HG03442 (cell line): ENCODE results near the gene NCAN.
"Not testable (repeated sequence)": the region's sequence is repeated elsewhere in the genome, so short reads cannot be mapped to it uniquely, and the experiment has no call there.

Source experiments
- ATAC-seq: cut with Tn5 transposase; IDR thresholded peaks from one replicate; pipeline ENCODE4 v1.9.1; 2021; ENCODE audit warnings: mild to moderate bottlenecking, moderate library complexity; ENCODE audit not compliant: unreplicated experiment

The NCAN gene

DNA sequence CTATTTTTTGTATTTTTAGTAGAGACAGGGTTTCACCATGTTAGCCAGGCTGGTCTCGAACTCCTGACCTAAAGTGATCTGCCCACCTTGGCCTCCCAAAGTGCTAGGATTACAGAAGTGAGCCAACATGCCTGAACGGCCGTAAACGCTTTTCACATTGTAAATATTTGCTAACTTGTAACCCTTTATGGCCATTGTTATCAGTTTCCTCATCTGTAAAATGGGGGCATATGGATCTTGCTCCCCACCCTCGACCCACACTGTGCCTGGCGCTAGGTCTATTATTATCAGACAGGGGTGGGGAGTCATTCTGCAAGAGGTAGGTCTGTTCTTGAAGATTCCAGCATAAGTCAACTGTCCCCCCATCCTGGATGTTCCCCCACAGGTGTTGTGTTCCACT lies 11.9 kb downstream of the NCAN start:
- ATAC-seq, result no peak

DNA sequence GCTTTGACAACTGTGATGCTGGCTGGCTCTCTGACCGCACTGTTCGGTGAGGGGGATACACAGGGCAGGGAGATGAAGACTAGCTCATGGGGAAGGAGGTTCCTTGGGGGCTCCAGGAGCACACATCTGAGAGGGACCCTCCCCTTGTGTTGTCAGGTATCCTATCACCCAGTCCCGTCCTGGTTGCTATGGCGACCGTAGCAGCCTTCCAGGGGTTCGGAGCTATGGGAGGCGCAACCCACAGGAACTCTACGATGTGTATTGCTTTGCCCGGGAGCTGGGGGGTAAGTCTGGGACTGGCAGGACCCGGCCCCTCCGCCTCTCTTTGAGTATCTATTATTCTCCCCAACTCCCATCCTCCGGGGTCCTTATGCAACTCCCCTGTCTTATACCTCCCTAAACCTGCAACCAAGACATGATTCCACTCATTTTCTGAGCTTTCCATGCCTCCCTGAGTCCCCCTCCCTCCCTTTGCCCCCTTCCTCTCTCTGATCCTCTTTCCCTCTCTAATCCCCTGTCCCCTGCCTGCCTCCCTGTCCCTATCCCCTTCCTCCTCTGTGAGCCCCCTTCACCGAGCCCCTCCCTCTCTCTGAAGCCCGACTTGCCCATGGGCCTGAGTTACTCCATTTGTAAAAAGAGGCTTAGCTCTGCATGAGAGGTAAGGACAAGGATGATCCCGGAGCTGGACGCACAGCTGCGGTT lies 12.5 kb downstream of the NCAN start:
- no peak for ATAC-seq

DNA sequence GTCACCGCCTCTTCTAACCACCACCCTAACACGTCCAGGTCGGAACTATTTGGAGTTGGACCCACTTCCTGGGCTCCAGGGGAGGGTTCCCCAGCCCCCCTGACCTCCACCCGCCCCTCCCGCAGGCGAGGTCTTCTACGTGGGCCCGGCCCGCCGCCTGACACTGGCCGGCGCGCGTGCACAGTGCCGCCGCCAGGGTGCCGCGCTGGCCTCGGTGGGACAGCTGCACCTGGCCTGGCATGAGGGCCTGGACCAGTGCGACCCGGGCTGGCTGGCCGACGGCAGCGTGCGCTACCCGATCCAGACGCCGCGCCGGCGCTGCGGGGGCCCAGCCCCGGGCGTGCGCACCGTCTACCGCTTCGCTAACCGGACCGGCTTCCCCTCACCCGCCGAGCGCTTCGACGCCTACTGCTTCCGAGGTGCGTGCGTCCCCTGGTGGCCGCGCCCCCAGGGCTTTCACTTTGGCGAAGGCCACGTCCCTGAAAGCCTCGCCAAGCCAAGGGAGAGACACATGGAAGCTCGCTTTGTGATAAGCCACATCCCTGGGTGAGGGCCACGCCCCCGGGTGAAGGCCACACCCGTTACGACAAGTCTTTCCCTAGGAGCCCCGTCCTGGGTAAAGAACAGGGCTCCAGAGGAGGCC lies 13.2 kb downstream of the NCAN start:
- ATAC-seq, result peak; percentile 50

DNA sequence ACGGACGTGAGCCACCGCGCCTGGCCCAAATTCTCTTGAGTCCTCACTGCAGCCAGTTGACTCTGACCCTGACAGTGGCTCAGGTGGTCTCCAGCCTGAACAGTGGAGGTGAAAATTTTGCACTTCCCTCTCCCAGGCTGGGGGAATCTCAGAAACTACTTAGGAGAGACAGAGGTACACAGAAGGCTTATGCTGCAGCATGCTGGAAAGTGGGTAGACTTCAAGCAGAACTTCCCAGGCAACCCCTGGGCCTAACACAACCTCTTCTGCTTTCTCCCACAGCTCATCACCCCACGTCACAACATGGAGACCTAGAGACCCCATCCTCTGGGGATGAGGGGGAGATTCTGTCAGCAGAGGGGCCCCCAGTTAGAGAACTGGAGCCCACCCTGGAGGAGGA lies 14.4 kb downstream of the NCAN start:
- ATAC-seq, result no peak

DNA sequence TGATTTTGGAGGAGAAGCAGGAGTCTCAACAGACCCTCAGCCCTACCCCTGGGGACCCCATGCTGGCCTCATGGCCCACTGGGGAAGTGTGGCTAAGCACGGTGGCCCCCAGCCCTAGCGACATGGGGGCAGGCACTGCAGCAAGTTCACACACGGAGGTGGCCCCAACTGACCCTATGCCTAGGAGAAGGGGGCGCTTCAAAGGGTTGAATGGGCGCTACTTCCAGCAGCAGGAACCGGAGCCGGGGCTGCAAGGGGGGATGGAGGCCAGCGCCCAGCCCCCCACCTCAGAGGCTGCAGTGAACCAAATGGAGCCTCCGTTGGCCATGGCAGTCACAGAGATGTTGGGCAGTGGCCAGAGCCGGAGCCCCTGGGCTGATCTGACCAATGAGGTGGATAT lies 14.9 kb downstream of the NCAN start:
- ATAC-seq, result no peak

DNA sequence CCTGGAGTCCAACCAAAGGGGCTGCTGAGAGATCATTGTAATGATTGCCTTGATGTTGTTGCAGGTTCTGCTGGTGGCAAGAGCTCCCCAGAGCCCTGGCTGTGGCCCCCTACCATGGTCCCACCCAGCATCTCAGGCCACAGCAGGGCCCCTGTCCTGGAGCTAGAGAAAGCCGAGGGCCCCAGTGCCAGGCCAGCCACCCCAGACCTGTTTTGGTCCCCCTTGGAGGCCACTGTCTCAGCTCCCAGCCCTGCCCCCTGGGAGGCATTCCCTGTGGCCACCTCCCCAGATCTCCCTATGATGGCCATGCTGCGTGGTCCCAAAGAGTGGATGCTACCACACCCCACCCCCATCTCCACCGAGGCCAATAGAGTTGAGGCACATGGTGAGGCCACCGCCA lies 15.5 kb downstream of the NCAN start:
- ATAC-seq, result no peak

DNA sequence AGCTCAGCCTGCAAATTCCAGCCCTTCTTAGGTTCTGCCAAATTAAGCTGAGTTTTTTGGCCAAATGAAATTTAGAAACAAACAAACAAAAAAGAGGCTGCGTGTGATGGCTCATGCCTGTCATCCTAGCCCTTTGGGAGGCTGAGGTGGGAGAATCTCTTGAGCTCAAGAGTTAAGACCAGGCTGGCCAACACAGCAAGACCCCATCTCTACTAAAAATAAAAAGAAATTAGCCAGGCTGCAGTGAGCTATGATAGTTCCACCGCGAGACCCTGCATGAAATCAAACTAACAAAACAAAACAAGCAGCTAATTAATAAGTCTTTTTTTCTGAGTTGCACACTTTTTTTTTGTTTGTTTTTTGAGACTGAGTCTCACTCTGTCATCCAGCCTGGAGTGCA lies 17.9 kb downstream of the NCAN start:
- no peak for ATAC-seq

DNA sequence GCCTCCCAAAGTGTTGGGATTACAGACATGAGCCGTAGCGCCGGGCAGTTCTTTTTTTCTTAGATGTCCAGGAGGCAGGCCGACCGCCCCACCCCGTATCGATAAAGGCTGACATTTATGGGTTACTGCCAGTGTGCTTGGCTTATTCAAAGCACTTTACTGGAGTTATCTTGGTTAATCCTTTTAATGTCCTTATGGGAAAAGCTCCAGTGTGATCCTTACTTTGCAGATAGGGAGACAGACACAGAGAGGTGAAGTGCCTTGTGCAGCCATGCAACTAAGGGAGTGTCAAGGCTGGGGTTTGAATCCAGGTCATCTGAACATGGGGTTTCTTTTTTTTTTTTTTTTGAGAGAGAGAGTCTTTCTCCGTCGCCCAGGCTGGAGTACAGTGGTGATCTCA lies 19.2 kb downstream of the NCAN start:
- no peak for ATAC-seq

DNA sequence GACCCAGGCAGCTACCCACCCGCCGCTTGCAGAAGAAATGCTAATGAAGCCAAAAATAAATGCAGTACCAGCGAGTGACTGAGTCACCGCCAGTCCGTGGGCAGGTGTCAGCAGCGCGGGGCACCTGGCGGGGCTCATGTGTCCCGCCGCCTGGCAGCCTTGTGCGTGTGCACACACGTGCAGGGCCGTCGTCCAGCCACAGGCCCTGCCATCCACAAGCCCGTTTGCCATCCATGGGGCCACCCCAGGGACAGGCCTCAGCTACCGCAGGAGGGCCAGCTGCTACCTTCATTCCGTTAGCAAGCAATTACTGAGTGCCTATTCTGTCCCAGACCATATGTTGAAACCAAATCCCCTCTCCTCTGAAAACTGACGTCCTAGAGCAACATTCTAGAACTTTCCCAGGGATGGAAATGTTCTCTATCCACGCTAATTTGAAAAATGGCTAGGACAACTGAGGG lies 20.5 kb downstream of the NCAN start:
- ATAC-seq, result no peak

DNA sequence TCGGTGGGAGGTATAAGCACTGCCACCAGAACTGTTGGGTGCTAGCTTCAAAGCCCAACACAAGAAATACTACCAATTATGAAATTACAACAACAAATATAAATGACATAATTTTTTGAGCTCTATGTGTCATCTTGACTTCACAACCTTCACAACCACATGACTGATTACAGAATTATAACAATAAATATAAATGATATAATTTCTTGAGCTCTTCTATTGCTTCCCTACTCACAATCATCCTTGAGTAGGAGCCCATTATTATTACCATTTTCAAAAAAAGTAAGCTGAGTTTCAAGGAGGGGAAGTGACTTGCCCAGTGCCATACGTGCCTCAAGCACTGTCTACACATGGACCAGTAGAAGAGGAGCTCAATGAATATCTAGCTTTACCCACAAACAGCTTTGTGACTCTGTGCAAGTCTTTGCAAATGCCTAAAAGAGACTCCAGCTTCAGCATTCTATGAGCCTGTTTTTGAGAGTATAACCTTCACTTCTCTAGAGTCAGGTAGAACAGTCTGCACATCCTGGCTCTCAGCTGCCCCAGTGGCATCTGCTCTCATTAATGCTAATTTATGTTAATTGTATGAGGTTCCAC lies 22.6 kb downstream of the NCAN start:
- ATAC-seq, result no peak

DNA sequence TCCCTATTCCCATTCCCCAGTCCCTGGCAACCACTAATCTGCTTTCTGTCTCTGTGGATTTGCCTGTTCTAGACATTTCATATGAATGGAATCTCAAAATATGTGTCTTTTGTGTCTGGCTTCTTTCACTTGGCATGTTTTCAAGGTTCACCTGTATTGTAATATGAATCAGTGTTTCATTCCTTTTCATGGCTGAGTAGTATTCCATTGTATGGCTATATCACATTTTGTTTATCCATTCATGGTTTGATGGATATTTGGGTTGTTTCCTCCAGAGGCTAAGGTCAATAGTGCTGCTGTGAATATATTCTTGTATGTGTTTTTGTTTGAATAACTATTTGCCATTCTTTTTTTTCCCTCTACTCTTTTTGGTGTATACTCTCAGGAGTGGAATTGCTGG lies 24.4 kb downstream of the NCAN start:
- ATAC-seq, result no peak

DNA sequence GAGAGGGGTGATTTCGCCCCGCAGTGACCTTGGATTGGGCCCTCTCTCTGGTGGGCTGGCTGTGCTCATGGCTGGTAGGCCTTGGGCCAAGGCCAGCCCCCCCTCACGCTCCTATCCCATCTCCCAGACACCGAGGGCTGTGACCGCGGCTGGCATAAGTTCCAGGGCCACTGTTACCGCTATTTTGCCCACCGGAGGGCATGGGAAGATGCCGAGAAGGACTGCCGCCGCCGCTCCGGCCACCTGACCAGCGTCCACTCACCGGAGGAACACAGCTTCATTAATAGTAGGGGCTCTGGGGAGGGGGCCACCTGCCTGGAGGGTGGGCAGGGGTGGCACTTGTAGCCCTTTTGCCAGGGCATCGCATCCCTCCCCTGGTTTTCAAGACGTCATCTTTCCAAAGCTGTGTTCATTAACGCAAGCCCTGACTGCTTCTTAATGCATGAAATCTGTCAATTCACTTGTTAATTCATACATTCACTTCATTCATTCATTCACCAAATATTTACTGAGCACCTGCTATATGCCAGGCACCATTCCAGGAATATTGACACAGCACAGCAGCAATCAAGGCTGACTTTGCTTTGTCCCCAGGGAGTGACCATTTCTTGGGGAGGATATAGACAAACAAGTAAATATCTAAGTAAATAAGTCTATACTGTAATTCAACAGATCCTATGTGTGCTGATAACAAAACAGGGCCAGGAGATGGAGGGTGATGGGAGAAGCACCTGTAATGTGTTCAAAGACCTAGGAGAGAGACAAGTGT lies 26.6 kb downstream of the NCAN start:
- no peak for ATAC-seq

DNA sequence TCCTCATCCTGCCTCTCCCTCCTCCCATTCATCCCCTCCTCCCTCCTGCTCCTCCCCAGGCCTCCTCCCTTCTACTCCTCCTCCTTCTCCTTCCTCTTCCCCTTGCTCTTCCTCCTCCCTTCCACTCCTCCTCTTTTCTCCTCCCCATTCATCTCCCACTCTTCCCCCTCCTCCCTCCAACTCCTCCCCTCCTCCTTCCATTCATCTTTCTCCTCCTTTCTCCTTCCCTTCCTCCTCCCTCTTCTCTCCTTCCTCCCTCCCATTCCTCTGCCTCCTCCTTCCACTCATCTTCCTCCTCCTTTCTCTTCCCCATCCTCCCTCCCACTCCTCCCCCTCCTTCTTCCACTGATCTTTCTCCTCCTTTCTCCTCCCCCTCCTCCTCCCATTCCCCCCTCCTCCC lies 27.9 kb downstream of the NCAN start:
- no peak for ATAC-seq

DNA sequence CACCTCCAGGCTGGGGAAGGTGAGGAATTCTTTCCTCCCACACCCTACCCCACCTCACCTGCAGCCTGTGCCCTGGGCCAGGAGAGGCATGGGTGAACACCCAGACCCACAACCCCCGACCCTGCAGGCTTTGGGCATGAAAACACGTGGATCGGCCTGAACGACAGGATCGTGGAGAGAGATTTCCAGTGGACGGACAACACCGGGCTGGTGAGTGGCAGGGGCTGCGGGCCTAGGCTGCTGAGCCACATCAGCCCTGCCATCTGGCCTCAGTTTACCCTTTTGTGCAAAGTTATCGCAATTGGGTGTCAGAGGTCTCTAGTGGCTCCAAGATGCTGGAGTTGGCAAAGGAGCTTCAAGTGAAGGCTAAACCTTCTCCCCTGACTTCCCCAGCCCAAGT lies 28.7 kb downstream of the NCAN start:
- no peak for ATAC-seq

DNA sequence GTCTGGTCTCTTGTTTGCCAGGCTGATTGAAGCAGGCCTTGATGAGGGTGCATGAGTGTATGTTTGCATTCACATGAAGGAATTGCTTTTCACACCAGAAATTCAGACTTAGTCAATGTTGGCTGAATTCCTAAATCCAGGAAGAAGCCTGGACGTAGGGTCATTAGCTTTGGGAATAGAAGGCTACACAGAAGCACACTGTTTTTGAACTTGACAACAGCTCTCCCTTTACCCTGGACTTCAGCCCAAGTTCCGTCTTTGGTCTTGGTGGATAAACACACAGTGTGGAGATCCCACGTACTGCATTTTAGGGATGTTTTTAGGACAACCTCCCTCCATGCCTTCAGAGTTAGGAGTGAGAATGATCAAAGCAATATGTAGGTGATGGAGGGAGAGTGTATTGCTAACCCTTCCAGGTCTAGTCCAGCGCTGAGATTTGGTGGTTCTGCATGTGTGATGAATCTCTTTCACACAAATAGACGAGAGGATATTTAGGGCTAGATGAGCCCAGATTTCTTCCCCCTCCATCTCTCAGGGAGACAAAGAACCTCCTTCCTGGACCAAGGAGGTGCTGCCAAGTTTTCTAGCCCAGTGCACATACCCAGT lies 38.5 kb downstream of the NCAN start:
- ATAC-seq, result no peak

DNA sequence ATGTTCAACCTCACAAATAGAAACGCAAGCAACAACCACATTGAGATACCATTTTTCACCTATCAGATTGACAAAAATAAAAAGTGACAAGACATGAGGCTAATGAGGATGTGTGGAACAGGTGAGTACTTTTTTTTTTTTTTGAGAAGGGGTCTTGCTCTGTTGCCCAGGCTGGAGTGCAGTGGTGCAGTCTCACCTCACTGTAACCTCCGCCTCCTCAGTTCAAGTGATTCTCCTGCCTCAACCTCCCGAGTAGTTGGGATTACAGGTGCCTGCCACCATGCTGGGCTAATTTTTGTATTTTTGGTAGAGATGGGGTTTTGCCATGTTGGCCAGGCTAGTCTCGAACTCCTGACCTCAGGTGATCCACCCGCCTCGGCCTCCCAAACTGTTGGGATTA lies 41.7 kb downstream of the NCAN start:
- ATAC-seq, result not testable (repeated sequence)

DNA sequence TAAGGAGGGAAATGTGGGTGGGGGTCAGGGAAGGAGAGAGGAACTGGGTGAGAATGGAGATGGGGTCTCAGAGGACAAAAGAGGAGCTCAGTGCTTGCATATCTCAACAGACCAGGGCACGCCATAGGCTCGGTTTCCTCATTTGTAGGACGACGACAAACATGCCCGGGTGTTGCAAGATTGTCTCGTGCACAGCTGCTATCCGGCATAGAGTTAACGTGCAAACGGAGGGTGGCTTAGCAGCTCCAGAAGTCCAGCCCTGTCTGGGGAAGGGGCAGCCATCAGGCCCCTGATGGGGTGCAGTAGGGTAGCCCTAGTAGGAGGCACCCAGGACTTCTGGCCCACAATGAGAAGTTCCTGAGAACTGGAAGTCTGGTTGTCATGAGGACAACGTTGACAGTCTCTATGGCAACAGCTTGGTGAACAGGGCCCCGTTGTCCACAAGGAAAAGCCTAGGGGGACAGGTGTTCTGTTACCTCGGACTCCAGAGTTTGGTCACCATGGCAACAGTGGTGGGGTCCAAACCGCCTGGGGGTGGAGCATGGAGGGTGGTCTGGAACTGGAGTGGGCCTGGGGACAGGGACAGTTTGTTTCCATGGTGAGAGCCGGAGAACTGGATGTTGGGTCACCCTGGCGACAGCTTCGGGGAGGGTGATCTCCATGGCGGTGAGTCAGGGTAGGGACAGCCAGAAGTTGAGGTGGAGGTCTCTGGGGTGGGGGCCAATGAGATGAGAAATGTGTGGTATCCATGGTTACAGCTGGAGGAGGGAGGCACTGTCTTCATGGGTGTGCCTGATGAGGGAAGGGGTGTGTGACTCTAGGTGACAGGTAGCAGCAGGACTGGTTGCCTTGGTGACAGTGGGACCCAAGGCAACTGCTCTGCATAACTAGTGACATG lies 44.6 kb downstream of the NCAN start:
- no peak for ATAC-seq

DNA sequence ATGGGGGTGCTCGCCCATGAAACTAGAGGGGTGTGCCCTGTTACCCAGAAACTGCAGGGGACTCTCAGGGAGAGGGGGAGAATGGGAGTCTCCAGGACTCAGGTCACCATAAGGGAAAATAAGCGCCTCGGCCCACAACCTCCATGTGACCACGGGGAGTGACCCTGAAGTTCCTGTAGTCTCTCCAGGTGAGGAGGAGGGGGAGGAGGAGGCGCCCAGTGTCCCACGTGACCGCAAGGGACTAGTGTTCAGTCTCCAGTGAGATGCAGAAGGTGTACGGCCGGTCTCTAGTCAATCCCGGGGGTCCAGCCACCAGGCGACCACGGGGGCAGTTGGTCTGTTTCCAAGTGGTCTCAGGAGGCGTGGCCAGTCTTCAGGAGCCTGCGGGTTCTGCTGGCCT lies 45.4 kb downstream of the NCAN start:
- ATAC-seq, result no peak

DNA sequence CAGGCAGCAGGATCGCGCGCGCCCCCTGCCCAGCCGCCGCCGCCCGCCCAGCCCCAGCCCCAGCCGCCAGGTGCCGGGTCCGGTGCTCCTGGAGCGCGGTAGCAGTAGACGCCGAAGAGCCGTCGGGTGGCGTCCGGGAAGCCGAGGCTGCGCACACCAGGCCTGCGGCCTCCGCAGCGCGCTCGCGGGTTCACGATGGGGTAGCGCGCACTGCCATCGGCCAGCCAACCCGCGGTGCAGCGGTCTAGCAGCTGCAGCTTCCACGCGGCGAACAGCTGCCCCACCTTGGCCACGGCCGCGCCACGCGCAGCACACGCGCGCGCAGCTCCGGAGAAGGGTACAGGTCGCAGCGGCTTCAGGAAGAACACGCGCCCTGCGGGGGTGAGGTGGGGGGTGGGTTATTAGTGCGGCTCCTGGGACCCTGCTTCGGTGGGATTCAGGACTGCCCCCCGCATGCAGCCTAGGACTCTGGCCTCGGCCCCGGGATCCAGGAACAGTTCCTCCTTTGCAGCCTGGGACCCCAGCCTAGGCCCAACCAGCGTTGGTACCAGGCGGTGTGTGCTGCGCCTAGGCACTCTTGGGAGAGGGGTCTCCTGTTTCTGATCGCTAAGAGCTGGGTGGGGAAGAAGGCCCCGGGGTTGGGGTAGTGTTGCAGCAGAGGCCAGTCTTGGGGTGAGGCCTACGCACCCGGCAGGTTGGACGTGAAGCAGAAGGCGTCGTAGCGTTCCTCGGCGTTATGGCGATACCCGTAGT lies 46.3 kb downstream of the NCAN start:
- no peak for ATAC-seq
